Measurements from ENCODE around the gene VARS2. TPM values are rescaled to one million over a fixed set of nuclear protein-coding genes. Genes with fewer than 3 reads are reported as not detected.
"Not testable (repeated sequence)": the region's sequence is repeated elsewhere in the genome, so short reads cannot be mapped to it uniquely, and the experiment has no call there.

VARS2 gene
- total and polyA plus RNA-seq, 9 of the 15 experiments (the other 6 are each of a cell fraction or from before 2014, with no cell fraction given) = 1.6 to 53.6 (median 29.9) TPM

- TF ChIP-seq TRIM28 (IDR thresholded peaks at IDR 0.05) (0 out of 2 replicates have a peak, but pooled peaks have one; percentile 61), CBX3 (IDR thresholded peaks at IDR 0.05; ENCODE audit: borderline replicate concordance in 1 of 2, low read length in 2 of 2) (0 out of 3 replicates have a peak, but pooled peaks of 1 of the 2 experiments have one; percentile 36), TRIM24 (IDR thresholded peaks at IDR 0.05) (peak in 1 of 2 experiments; percentile 45; a peak in 1 of 4 replicates)
- FAIRE-seq; H3K36me3 ChIP-seq (ENCODE audit: control insufficient read depth, insufficient read depth, low read length); H2AFZ ChIP-seq (ENCODE audit: low read depth, low read length); in situ Hi-C loops (cut with MboI); BruUV-seq (replicated peaks); H3K27me3 ChIP-seq (ENCODE audit: control insufficient read depth in 2 of 2, insufficient read depth in 2 of 2, low read length in 2 of 2); H3K9me1 ChIP-seq (ENCODE audit: control insufficient read depth, insufficient read depth, low read length); ATAC-seq; intact Hi-C loops (cut with micrococcal nuclease); DNase-seq (ENCODE audit: extremely low read depth in 1 of 4, low spot score in 3 of 4); H3K9ac ChIP-seq (ENCODE audit: insufficient read depth in 1 of 2, low read depth in 2 of 2, low read length in 2 of 2); H4K20me1 ChIP-seq (replicated peaks; ENCODE audit: control insufficient read depth, insufficient read depth, low read length); H3K27ac ChIP-seq (ENCODE audit: extremely low read depth, low read depth, low read length); H3K4me3 ChIP-seq; H3K4me2 ChIP-seq (ENCODE audit: insufficient read depth, low read length): not testable (repeated sequence)
- H3K79me2 ChIP-seq (ENCODE audit: control insufficient read depth, insufficient read depth, low read length) = peaks cover 12% of the 10 kb centered on the region
- peaks cover 10 to 17% of the 10 kb centered on the region in 2 experiments; a peak in 4 of 5 replicates for H3K4me1 ChIP-seq (replicated peaks in 1 of 2; ENCODE audit: control insufficient read depth in 2 of 2, insufficient read depth in 2 of 2, low read length in 2 of 2)
- WGBS (ENCODE audit: insufficient coverage, low coverage, missing lambda C conversion rate) = 75% methylated on average over 12 of the region's 12 CpGs
- CTCF ChIA-PET (ENCODE audit: low intra/inter-chr PET ratio) = interaction anchor here (0.6 kb wide), 1 partner anchor 46 kb away, joined by 3 read pairs; no protein-coding TSS in a partner anchor
- POLR2A ChIA-PET = interaction anchor here (0.5 kb wide), 1 partner anchor 953 kb away, joined by 3 read pairs; no protein-coding TSS in a partner anchor
- peaks cover 24% of the 10 kb centered on the region for H3K9me3 ChIP-seq (replicated peaks; ENCODE audit: control insufficient read depth, insufficient read depth, low read depth, low read length)
Measured at GRCh38 chr6:30869241-30869749, 44.7 kb upstream of the VARS2 start.

GRCh38 chr6:30870546-30870945, 43.5 kb upstream of the VARS2 start:
- no peaks in the 10 kb centered on the region for H3K27me3 ChIP-seq (ENCODE audit: control insufficient read depth in 2 of 2, insufficient read depth in 2 of 2, low read length in 2 of 2)
- H3K9me3 ChIP-seq (replicated peaks; ENCODE audit: control insufficient read depth, insufficient read depth, low read depth, low read length) = peaks cover 24% of the 10 kb centered on the region
- no peaks in the 10 kb centered on the region for H3K9me1 ChIP-seq (ENCODE audit: control insufficient read depth, insufficient read depth, low read length)
- H3K4me3 ChIP-seq = no peak overlapping the region
- peaks cover 19% of the 10 kb centered on the region for H3K79me2 ChIP-seq (ENCODE audit: control insufficient read depth, insufficient read depth, low read length)
- CTCF ChIA-PET (ENCODE audit: low intra/inter-chr PET ratio) = no interaction called here
- in situ Hi-C loops (cut with MboI) = loop anchor here (5.0 kb wide), 1 partner anchor 33 kb away; no protein-coding TSS in a partner anchor
- no peak overlapping the region for H3K27ac ChIP-seq (ENCODE audit: extremely low read depth, low read depth, low read length)
- no peak overlapping the region for H2AFZ ChIP-seq (ENCODE audit: low read depth, low read length)
- H3K9ac ChIP-seq (ENCODE audit: insufficient read depth in 1 of 2, low read depth in 2 of 2, low read length in 2 of 2) = no peak overlapping the region
- intact Hi-C loops (cut with micrococcal nuclease) = no loop called here
- no peaks in the 10 kb centered on the region for H4K20me1 ChIP-seq (replicated peaks; ENCODE audit: control insufficient read depth, insufficient read depth, low read length)
- FAIRE-seq = no peak
- BruUV-seq (replicated peaks) = no TSS peak
- H3K4me1 ChIP-seq (replicated peaks in 1 of 2; ENCODE audit: control insufficient read depth in 2 of 2, insufficient read depth in 2 of 2, low read length in 2 of 2) = peaks cover 20 to 22% of the 10 kb centered on the region in 2 experiments; a peak in 4 of 5 replicates
- no peak overlapping the region for H3K4me2 ChIP-seq (ENCODE audit: insufficient read depth, low read length)
- TF ChIP-seq MLX (CRISPR knock-in tag; conservative IDR thresholded peaks at IDR 0.05) (0 out of 4 replicates have a peak, but pooled peaks of 1 of the 2 experiments have one; percentile 42), PCBP1 (IDR thresholded peaks at IDR 0.05; ENCODE audit: low read depth, low read length, poor library complexity, severe bottlenecking) (no peak), ZNF239 (CRISPR knock-in tag; IDR thresholded peaks at IDR 0.05) (no peak)
- H3K36me3 ChIP-seq (ENCODE audit: control insufficient read depth, insufficient read depth, low read length) = no peaks in the 10 kb centered on the region
- DNase-seq (ENCODE audit: extremely low read depth in 1 of 4, low spot score in 3 of 4) = peak in 1 of 4 experiments; percentile 3
- POLR2A ChIA-PET = no interaction called here
- no peak for ATAC-seq

All from K562 (cell line).